ENCODE data around the gene PRKN. TPM values are rescaled to one million over a fixed set of nuclear protein-coding genes. Genes with fewer than 3 reads are reported as not detected.
A peak's percentile ranks its signal among the peaks of the same experiment; 100 is the strongest.

The PRKN gene
- total RNA-seq, 2 experiments from 2014 or later = not detected

- H3K27ac Mint-ChIP-seq = no peak overlapping the region
- no peaks in the 10 kb centered on the region for H3K9me3 Mint-ChIP-seq (ENCODE audit: low read depth)
- ATAC-seq (no peak), DNase-seq (no peak)
- no peak overlapping the region for H3K4me3 Mint-ChIP-seq
- H3K36me3 Mint-ChIP-seq = no peaks in the 10 kb centered on the region
- H3K27me3 Mint-ChIP-seq = no peaks in the 10 kb centered on the region
- H3K4me1 Mint-ChIP-seq = peaks cover 8% of the 10 kb centered on the region
- CTCF ChIA-PET = interaction anchor here (1.2 to 2.5 kb wide), 2 partner anchors 8 to 21 kb away, joined by 3 to 14 read pairs; no protein-coding TSS in a partner anchor
Measured at GRCh38 chr6:161439093-161439492, 1288.5 kb downstream of the PRKN start.

DNA sequence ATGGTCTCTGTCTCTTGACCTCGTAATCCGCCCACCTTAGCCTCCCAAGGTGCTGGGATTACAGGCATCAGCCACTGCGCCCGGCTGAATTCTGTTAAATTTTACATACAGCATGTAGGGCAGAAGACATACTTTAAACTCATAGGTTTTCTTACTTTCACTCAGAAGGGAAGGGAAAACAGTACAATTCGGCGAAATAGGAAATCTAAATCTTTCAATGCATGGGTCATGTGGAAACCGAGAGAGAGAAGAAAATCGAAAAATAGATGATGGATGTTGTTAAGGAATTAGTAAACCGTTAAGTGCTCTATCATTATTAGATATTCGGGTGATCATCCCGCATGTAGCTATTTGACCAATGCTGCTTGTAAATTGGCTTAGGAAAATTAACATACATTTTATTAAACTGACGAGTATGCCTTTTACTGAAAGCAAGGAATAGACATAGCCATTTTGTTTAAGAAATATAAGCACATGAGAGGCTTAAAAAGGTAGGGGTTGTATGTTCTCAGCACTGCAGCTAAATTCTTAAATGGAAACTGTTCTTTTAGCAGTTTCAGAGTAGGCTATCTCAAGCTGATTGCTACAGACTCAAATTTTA is 1289.0 kb downstream of the PRKN start:
- DNase-seq (no peak), ATAC-seq (no peak)
- CTCF ChIA-PET = interaction anchor here (2.5 kb wide), 1 partner anchor 20 kb away, joined by 14 read pairs; no protein-coding TSS in a partner anchor
- Mint-ChIP-seq H3K27ac (no peak overlapping the region), H3K9me3 (ENCODE audit: low read depth) (no peaks in the 10 kb centered on the region), H3K4me1 (peaks cover 8% of the 10 kb centered on the region), H3K27me3 (no peaks in the 10 kb centered on the region), H3K4me3 (no peak overlapping the region), H3K36me3 (no peaks in the 10 kb centered on the region)

DNA sequence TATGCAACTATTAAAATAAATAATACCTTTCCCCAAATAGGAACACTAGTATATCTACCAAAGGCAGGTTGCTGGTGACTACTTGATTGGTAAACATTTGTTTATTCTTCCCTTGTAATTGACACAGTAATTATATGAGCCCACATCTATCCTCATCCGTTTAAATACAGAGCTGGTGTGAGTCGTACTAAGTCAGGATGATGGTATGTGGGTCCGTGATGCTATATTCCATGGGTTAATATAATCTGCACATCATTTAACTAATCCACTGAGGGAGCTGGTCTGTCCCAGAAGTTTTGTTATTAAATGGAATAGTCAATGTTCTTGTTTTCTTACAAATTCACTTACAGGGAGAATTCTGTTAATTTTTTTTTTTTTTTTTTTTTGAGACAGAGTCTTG is 1289.7 kb downstream of the PRKN start:
- CTCF ChIA-PET = interaction anchor here (2.5 kb wide), 1 partner anchor 19 kb away, joined by 14 read pairs; no protein-coding TSS in a partner anchor
- no peak overlapping the region for H3K4me3 Mint-ChIP-seq
- no peak for ATAC-seq

DNA sequence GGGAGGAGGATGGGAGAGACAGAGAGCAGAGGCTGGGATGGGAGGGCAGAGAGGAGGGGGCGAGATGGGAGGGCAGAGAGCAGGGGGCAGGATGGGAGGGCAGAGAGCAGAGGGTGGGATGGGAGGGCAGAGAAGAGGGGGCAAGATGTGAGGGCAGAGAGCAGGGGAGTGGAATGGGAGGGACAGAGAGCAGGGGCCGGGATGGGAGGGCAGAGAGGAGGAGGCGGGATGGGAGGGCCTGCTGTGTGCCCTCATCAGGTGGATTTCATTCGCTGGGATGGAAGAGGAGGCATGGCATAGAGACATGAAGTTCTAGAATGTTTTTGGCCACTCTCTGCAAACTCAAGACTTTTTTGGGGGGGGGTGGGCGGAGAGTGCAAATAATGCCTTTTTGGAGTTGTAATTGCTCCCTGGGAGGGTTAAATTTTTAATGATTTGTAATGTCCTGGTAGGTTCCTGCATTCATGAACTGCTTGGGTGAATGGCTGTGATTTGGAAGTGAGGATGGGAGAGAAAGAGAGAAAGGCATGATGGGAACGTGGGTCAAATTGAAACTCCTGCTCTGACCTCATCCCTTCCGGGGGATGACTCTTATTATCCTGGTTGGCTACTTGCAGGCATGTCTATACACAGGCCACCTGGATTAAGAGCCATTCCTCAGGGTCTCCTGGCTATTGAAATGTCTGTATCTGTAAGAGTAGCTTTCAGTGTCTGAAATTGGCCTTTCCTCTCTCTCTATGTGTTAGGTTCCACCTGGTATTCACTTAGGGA is 1291.3 kb downstream of the PRKN start:
- Mint-ChIP-seq H3K27me3 (no peaks in the 10 kb centered on the region), H3K36me3 (no peaks in the 10 kb centered on the region), H3K9me3 (ENCODE audit: low read depth) (no peaks in the 10 kb centered on the region), H3K27ac (no peak overlapping the region), H3K4me3 (no peak overlapping the region), H3K4me1 (peaks cover 8% of the 10 kb centered on the region)
- DNase-seq = no peak
- peak; percentile 30 for ATAC-seq
- CTCF ChIA-PET = no interaction called here

More for the DNA sequence above, 1289.7 kb downstream of the PRKN start:
- Mint-ChIP-seq H3K27me3 (no peaks in the 10 kb centered on the region), H3K27ac (no peak overlapping the region), H3K4me1 (peaks cover 8% of the 10 kb centered on the region), H3K9me3 (ENCODE audit: low read depth) (no peaks in the 10 kb centered on the region), H3K36me3 (no peaks in the 10 kb centered on the region)
- no peak for DNase-seq

- Mint-ChIP-seq H3K27ac (no peak overlapping the region), H3K4me1 (peaks cover 8% of the 10 kb centered on the region), H3K9me3 (ENCODE audit: low read depth) (no peaks in the 10 kb centered on the region), H3K36me3 (no peaks in the 10 kb centered on the region), H3K4me3 (no peak overlapping the region), H3K27me3 (no peaks in the 10 kb centered on the region)
- no peak for ATAC-seq
- no peak for DNase-seq
- CTCF ChIA-PET = no interaction called here
Measured at GRCh38 chr6:161435748-161436070, 1291.9 kb downstream of the PRKN start.

DNA sequence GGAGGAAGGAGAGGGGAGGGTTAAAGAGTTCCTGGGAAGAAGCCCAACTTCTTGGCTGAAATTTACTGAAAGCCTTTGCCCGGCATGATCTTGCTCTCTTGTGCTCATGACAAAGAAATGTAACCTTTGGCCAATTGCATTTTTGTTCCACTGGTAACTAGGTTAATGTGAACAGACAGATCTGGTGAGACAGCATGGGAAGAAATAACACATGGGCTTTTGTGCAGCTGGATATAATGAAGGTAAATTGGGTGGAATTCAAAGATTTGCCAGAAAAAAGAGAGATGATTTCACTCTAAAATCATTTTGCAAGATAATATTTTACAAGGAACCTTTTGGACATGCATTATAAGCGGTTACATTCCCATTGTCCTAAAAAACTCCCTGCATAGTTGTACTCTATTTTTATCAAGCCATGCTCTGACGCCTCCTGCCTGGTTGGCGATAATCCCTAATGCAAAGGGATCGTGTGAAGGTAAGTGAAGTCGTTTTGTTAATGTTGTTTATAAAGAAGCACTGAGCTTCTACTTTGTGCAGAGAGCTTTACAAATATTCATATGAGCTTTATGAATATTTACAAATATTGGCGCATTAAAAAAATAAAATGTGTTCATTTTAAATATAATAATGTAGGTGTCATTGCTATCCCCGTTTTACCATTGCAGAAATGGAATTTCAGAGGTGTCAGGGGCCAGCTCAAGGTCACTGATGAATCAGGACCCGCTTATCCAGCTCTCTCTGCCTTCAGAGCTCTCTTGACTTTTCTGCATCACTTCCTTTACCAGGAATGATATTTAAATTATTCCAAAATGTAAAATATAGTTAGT is 1292.4 kb downstream of the PRKN start:
- Mint-ChIP-seq H3K4me1 (peaks cover 8% of the 10 kb centered on the region), H3K27me3 (no peaks in the 10 kb centered on the region), H3K27ac (no peak overlapping the region), H3K9me3 (ENCODE audit: low read depth) (no peaks in the 10 kb centered on the region), H3K36me3 (no peaks in the 10 kb centered on the region), H3K4me3 (no peak overlapping the region)
- CTCF ChIA-PET = interaction anchor here (1.0 kb wide), 1 partner anchor 17 kb away, joined by 3 read pairs; no protein-coding TSS in a partner anchor
- DNase-seq = no peak
- no peak for ATAC-seq

GRCh38 chr6:161434350-161434749 is 1293.2 kb downstream of the PRKN start:
- no peak overlapping the region for H3K4me3 Mint-ChIP-seq
- H3K27me3 Mint-ChIP-seq = no peaks in the 10 kb centered on the region
- H3K9me3 Mint-ChIP-seq (ENCODE audit: low read depth) = no peaks in the 10 kb centered on the region
- no peaks in the 10 kb centered on the region for H3K36me3 Mint-ChIP-seq
- ATAC-seq = no peak
- DNase-seq = no peak
- H3K27ac Mint-ChIP-seq = no peak overlapping the region
- H3K4me1 Mint-ChIP-seq = peaks cover 8% of the 10 kb centered on the region
- CTCF ChIA-PET = interaction anchor here (1.0 kb wide), 1 partner anchor 16 kb away, joined by 3 read pairs; no protein-coding TSS in a partner anchor

DNA sequence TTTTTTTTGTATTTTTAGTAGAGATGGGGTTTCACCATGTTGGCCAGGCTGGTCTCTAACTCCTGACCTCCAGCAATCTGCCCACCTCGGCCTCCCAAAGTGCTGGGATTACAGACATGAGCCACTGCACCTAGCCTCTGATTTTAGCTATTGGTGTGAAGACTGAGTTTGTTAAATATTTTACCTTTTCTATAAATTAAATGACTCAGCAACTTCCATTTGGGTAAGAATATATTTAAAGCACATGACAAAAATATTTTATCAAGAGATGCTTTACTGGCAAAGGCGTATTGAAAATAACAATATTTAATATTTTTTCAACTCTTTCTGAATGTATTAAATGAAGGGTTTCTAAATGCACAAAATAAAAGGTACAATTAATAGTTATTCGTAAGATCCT is 1295.0 kb downstream of the PRKN start:
- Mint-ChIP-seq H3K9me3 (ENCODE audit: low read depth) (no peaks in the 10 kb centered on the region), H3K36me3 (no peaks in the 10 kb centered on the region), H3K27ac (no peak overlapping the region), H3K4me3 (no peak overlapping the region), H3K27me3 (no peaks in the 10 kb centered on the region), H3K4me1 (peaks cover 4% of the 10 kb centered on the region)
- ATAC-seq (no peak), DNase-seq (no peak)
- CTCF ChIA-PET = no interaction called here

DNA sequence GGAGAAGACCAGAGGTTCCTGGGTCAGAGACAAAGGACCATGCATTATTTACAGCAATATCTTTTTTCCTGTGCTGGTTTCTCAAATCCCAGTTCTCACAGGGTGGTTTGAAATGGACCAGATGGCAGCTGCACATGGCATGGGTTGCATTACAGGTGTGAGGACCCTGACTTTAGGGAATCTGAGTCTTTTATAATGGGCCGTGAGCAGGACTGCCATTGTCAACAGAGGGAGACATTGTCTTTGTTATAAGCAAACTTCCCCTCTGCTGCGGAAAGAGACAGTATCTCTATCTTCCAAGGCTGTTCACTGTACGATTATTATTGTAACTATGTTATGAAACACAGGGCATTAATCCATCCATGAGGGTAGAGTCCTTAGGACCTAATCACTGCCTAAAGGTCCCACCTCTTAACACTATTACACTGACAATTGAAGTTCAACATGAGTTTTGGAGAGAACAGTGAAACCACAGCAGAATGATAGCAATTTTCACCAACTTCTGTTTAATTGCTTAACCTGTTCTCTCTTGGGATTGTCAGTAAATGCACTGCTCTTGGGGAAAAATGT is 1297.6 kb downstream of the PRKN start:
- ATAC-seq (no peak), DNase-seq (no peak)
- H3K9me3 Mint-ChIP-seq (ENCODE audit: low read depth) = no peaks in the 10 kb centered on the region
- no peak overlapping the region for H3K27ac Mint-ChIP-seq
- H3K4me3 Mint-ChIP-seq = no peak overlapping the region
- CTCF ChIA-PET = no interaction called here
- H3K27me3 Mint-ChIP-seq = no peaks in the 10 kb centered on the region
- H3K4me1 Mint-ChIP-seq = no peaks in the 10 kb centered on the region
- H3K36me3 Mint-ChIP-seq = no peaks in the 10 kb centered on the region

- Mint-ChIP-seq H3K4me1 (no peaks in the 10 kb centered on the region), H3K36me3 (no peaks in the 10 kb centered on the region), H3K4me3 (no peak overlapping the region), H3K27me3 (peaks cover 10% of the 10 kb centered on the region), H3K9me3 (ENCODE audit: low read depth) (no peaks in the 10 kb centered on the region), H3K27ac (no peak overlapping the region)
- no peak for DNase-seq
- CTCF ChIA-PET = no interaction called here
- no peak for ATAC-seq
Measured at GRCh38 chr6:161424421-161424820, 1303.1 kb downstream of the PRKN start.

GRCh38 chr6:161422710-161423680 is 1304.6 kb downstream of the PRKN start:
- no peak for ATAC-seq
- Mint-ChIP-seq H3K4me1 (no peaks in the 10 kb centered on the region), H3K27ac (no peak overlapping the region), H3K4me3 (no peak overlapping the region), H3K9me3 (ENCODE audit: low read depth) (no peaks in the 10 kb centered on the region), H3K27me3 (peaks cover 15% of the 10 kb centered on the region), H3K36me3 (no peaks in the 10 kb centered on the region)
- DNase-seq = no peak
- CTCF ChIA-PET = no interaction called here

GRCh38 chr6:161418463-161418945 is 1309.1 kb downstream of the PRKN start:
- no peaks in the 10 kb centered on the region for H3K9me3 Mint-ChIP-seq (ENCODE audit: low read depth)
- H3K36me3 Mint-ChIP-seq = no peaks in the 10 kb centered on the region
- no peak overlapping the region for H3K4me3 Mint-ChIP-seq
- ATAC-seq (peak; percentile 30), DNase-seq (no peak)
- H3K27me3 Mint-ChIP-seq = peaks cover 26% of the 10 kb centered on the region
- H3K27ac Mint-ChIP-seq = no peak overlapping the region
- CTCF ChIA-PET = interaction anchor here (0.7 to 2.7 kb wide), 23 partner anchors 8 to 1139 kb away, joined by 3 to 22 read pairs (median 4); no protein-coding TSS in a partner anchor
- H3K4me1 Mint-ChIP-seq = no peaks in the 10 kb centered on the region
